Aorta (tissue), 5 donors: Measurements from ENCODE around the gene FITM2. TPM values are rescaled to one million over a fixed set of nuclear protein-coding genes. Genes with fewer than 3 reads are reported as not detected.
"Not testable (repeated sequence)": the region's sequence is repeated elsewhere in the genome, so short reads cannot be mapped to it uniquely, and the experiment has no call there.

Source experiments
- ATAC-seq: fragments of 200-7000 bp; cut with Tn5 transposase; one replicate; pipeline ENCODE4 v1.9.1; 2022; ENCODE audit warnings: moderate library complexity; ENCODE audit not compliant: low FRiP score
- DNase-seq, 2 donors: peaks; one replicate each; pipeline ENCODE4 v3.0.0-alpha.2; 2020
- H3K27ac ChIP-seq, 2 donors: one replicate each; pipeline ENCODE4 v1.5.1; 2013; ENCODE audit warnings: low read length in 2 of 2, mild to moderate bottlenecking in 2 of 2, moderate library complexity in 2 of 2, control low read depth in 1 of 2, inconsistent platforms in 1 of 2, low read depth in 1 of 2
- H3K27me3 ChIP-seq, 2 donors: one replicate each; pipeline ENCODE4 v1.6.1; 2013; ENCODE audit warnings: control low read depth in 1 of 2, low read length in 1 of 2, mild to moderate bottlenecking in 1 of 2, moderate library complexity in 1 of 2; ENCODE audit not compliant: insufficient read depth in 2 of 2, control insufficient read depth in 1 of 2
- H3K36me3 ChIP-seq, 2 donors: one replicate each; pipeline ENCODE4 v1.6.1; 2013; ENCODE audit warnings: control low read depth in 1 of 2, low read length in 1 of 2, mild to moderate bottlenecking in 1 of 2; ENCODE audit not compliant: insufficient read depth in 2 of 2, control insufficient read depth in 1 of 2
- H3K4me1 ChIP-seq, 2 donors: one replicate each; pipeline ENCODE4 v1.6.1; 2013; ENCODE audit warnings: low read length in 2 of 2, control low read depth in 1 of 2, mild to moderate bottlenecking in 1 of 2, moderate library complexity in 1 of 2; ENCODE audit not compliant: insufficient read depth in 2 of 2, control insufficient read depth in 1 of 2
- H3K4me3 ChIP-seq, 2 donors: one replicate each; pipeline ENCODE4 v1.5.1; 2013; ENCODE audit warnings: low read length in 2 of 2, control low read depth in 1 of 2, mild to moderate bottlenecking in 1 of 2
- H3K9me3 ChIP-seq: one replicate; pipeline ENCODE4 v1.6.1; 2013; ENCODE audit warnings: mild to moderate bottlenecking, low read length; ENCODE audit not compliant: control insufficient read depth
- whole genome bisulfite sequencing, 2 donors: extraction: QIAGEN DNeasy Blood & Tissue Kit; methylation state at CpG; one replicate each; pipeline ENCODE4 v1.1.7; 2013; 5-methylcytosine and 5-hydroxymethylcytosine counted together
- intact Hi-C, 2 donors: fragments of 100-400 bp; cut with DNase I; formaldehyde crosslinking; loops; one replicate each; pipeline versions ENCODE4 v1.14.2 to v1.15.0; 2022
- polyA plus RNA-seq, 2 donors: library from polyadenylated mRNA; stranded (reverse); fragments of 200-250 nt; gene quantifications; one replicate each; pipeline ENCODE4 v1.2.3, GENCODE V29; 2013
- total RNA-seq, 2 donors: library from RNA; stranded (reverse); fragmentation: NEBNext Ultra II Directional; extraction: Animal tissue kit (Norgen Biotek cat#: 25700); gene quantifications; one replicate each; pipeline ENCODE4 v1.2.1, GENCODE V29; 2021
- donor health status: healthy with polysubstance abuse.
- donor health status: Bipolar disorder and iron deficiency.
- donor health status: DM: no; HTN: no; CAD: no.
- donor health status: DM: no; HTN: no; CAD: no.
- donor health status: DM: yes; HTN: yes; CAD: no.

The FITM2 gene
- total and polyA plus RNA-seq, 4 donors, result 2.9 to 6.6 (median 5.1) TPM

DNA sequence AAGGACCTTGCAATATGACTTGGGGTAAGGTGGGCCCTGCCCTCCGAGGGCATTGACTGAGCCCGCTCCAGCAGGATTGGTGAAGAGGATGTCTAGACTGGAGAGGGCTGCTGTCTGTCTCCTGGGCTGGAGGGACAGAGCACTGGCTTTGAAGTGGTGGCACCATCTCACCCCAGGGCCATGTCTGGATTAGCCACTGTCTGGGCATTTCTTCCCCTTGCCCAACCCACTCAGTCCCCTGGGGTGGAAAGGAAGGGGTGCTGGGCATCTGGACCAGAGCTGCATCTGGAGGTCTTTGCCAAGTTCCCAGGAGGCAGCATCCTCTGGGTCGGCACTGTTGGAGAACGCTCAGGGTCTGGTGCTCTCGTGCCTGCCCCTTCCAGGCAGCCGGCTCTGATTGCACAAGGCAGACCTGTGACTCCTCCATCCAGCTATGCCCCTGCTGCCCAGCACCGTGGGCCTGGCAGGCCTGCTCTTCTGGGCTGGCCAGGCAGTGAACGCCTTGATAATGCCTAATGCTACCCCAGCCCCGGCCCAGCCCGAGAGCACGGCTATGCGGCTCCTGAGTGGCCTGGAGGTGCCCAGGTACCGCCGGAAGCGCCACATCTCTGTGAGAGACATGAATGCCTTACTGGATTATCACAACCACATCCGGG is 25.9 kb upstream of the FITM2 start, which contains the start of gene R3HDML:
R3HDML (plus strand) TSS at position 319 of the 656 bp plus-strand sequence; CDS start at position 434, 115 bp downstream.
- Histone ChIP-seq H3K27me3 (no peaks in the 10 kb centered on the region), H3K4me1 (no peaks in the 10 kb centered on the region), H3K4me3 (no peak within 1 kb of the TSS), H3K9me3 (no peaks in the 10 kb centered on the region), H3K36me3 (no peaks in the 10 kb centered on the region), H3K27ac (no peak within 1 kb of the TSS)
- WGBS, 2 donors, result 75 to 79% methylated on average over 16 of the region's 16 CpGs
- no peak for ATAC-seq
- no peak for DNase-seq
- intact Hi-C loops, result no loop called here

- DNase-seq, result no peak
- Histone ChIP-seq H3K27me3 (no peaks in the 10 kb centered on the region), H3K27ac (no peak overlapping the region), H3K9me3 (no peaks in the 10 kb centered on the region), H3K4me3 (no peak overlapping the region), H3K4me1 (no peaks in the 10 kb centered on the region), H3K36me3 (no peaks in the 10 kb centered on the region)
- no peak for ATAC-seq
- intact Hi-C loops, result no loop called here
- 69 to 71% methylated on average over 11 to 15 of the region's 15 CpGs for WGBS, 2 donors
Measured at GRCh38 chr20:44336086-44336485, 25.1 kb upstream of the FITM2 start.

GRCh38 chr20:44335675-44336074 is 24.7 kb upstream of the FITM2 start:
- no peaks in the 10 kb centered on the region for H3K4me1 ChIP-seq
- intact Hi-C loops, result no loop called here
- H3K4me3 ChIP-seq, result no peak overlapping the region
- 88 to 93% methylated on average over 2 of the region's 2 CpGs for WGBS, 2 donors
- H3K27me3 ChIP-seq, result no peaks in the 10 kb centered on the region
- ATAC-seq (no peak), DNase-seq (no peak)
- H3K27ac ChIP-seq, result no peak overlapping the region
- no peaks in the 10 kb centered on the region for H3K36me3 ChIP-seq
- no peaks in the 10 kb centered on the region for H3K9me3 ChIP-seq

GRCh38 chr20:44334709-44335108 is 23.7 kb upstream of the FITM2 start:
- Histone ChIP-seq H3K9me3 (no peaks in the 10 kb centered on the region), H3K36me3 (no peaks in the 10 kb centered on the region), H3K4me3 (no peak overlapping the region), H3K27ac (no peak overlapping the region), H3K27me3 (no peaks in the 10 kb centered on the region), H3K4me1 (no peaks in the 10 kb centered on the region)
- WGBS, 2 donors, result 57 to 72% methylated on average over 4 of the region's 4 CpGs
- DNase-seq (no peak), ATAC-seq (no peak)
- intact Hi-C loops, result no loop called here

DNA sequence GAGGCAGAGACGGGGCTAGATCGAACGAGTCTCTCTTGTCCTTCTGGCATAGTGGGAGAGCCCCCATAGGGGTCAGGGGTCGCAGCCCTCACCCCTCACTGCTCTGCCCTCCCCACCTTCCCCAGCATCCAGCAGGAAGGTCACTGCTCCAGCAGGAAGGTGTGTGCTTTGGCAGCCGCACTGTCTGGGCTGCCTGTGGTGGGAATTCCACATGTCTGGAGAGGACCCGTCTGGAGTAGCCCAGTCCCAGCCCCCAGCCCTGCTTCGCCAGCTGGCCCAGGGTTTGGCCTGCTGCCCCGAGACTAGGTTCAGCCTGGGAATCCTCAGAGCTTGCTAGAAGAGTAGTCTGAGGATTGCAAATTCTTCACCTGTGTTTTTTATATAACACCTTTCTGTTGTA is 23.3 kb upstream of the FITM2 start:
- Histone ChIP-seq H3K4me3 (no peak overlapping the region), H3K4me1 (no peaks in the 10 kb centered on the region), H3K9me3 (no peaks in the 10 kb centered on the region), H3K27me3 (no peaks in the 10 kb centered on the region), H3K27ac (no peak overlapping the region), H3K36me3 (no peaks in the 10 kb centered on the region)
- 13% methylated on average over 8 of the region's 8 CpGs for WGBS, 2 donors
- no peak for DNase-seq
- intact Hi-C loops, result no loop called here
- ATAC-seq, result no peak

GRCh38 chr20:44331201-44331600 is 20.2 kb upstream of the FITM2 start:
- H3K4me3 ChIP-seq, result no peak overlapping the region
- no peaks in the 10 kb centered on the region for H3K27me3 ChIP-seq
- no peaks in the 10 kb centered on the region for H3K9me3 ChIP-seq
- H3K27ac ChIP-seq, result no peak overlapping the region
- intact Hi-C loops, result no loop called here
- no peaks in the 10 kb centered on the region for H3K36me3 ChIP-seq
- ATAC-seq, result no peak
- DNase-seq, result no peak
- WGBS, 2 donors, result 91 to 92% methylated on average over 2 of the region's 2 CpGs
- no peaks in the 10 kb centered on the region for H3K4me1 ChIP-seq

DNA sequence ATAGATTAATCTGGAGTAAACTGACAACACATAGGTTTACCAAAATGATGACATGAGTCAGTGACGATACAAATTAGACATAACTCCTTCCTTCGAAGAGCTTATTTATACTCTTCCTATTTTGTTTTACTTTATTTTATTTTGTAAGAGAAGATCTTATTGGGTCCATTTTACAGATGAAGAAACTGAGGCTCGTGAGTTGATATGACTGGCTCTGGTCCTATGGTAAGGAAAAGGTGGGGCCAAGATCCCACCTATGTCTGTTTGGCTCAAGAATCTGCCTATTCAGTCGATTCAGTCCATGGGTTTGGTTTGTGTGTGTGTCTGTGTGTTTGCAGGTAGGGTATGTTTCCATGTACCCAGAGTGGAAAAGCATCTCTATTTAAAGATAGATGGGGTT is 17.4 kb upstream of the FITM2 start:
- no peak for ATAC-seq
- DNase-seq, result no peak
- no peaks in the 10 kb centered on the region for H3K9me3 ChIP-seq
- H3K4me3 ChIP-seq, result no peak overlapping the region
- no peaks in the 10 kb centered on the region for H3K27me3 ChIP-seq
- H3K36me3 ChIP-seq, result no peaks in the 10 kb centered on the region
- intact Hi-C loops, result no loop called here
- WGBS, 2 donors, result 79 to 91% methylated on average over 4 of the region's 4 CpGs
- no peak overlapping the region for H3K27ac ChIP-seq
- no peaks in the 10 kb centered on the region for H3K4me1 ChIP-seq

DNA sequence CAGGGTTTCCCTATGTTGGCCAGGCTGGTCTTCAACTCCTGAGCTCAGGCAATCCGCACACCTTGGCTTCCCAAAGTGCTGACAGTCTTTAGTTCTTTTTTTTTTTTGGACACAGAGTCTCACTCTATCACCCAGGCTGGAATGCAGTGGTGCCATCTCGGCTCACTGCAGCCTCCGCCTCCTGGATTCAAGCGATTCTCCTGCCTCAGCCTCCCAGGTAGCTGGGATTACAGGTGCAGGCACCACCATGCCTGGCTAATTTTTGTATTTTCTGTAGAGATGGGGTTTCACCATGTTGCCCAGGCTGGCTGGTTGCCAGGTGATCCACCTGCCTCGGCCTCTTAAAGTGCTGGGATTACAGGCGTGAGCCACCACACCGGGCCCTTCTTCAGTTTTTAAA is 16.7 kb upstream of the FITM2 start:
- WGBS, 2 donors, result 93 to 94% methylated on average over 7 of the region's 7 CpGs
- H3K9me3 ChIP-seq, H3K36me3 ChIP-seq, DNase-seq, H3K27me3 ChIP-seq, intact Hi-C loops, H3K27ac ChIP-seq, H3K4me1 ChIP-seq, ATAC-seq, H3K4me3 ChIP-seq: not testable (repeated sequence)

DNA sequence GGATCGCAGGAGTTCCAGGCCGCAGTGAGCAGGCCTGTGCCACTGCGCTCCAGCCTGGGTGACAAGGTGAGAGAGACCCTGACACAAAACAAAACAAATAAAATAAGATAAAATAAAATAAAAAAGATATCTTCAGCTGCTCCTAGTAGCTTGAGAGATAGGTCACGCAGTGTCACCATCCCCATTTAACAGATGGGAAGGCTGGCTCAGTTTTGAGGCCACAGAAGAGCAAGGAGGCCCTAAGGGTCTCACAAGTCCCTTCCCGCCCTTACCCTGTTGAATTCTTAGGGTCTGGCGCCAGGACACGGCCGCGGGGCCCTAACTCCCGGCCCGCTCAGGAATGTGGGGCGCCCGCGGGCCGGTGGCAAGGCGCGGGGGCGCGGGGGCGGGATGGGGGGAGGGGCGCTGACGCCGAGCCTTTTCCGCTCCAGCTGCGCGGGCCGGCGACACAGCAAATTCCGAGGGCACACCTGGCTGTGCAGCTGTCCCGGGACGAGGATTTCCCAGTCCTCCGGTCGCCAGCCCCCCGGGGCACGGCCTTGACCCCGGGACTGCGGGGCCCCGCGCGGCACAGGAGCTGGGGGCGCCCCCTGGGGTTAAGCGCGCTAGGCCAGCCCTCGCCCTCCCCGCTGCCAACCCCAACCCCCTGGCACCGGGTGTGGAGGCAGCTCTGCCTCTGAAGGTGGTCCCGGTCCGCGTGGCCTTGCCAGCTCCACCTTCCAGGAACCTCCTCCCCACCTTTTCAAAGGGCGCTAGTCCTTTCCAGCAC is 15.6 kb upstream of the FITM2 start:
- DNase-seq (no peak), ATAC-seq (no peak)
- intact Hi-C loops, result no loop called here
- Histone ChIP-seq H3K27me3 (no peaks in the 10 kb centered on the region), H3K4me1 (no peaks in the 10 kb centered on the region), H3K9me3 (no peaks in the 10 kb centered on the region), H3K4me3 (peak overlapping the region in 1 of 2 donors; percentile 21), H3K27ac (no peak overlapping the region), H3K36me3 (no peaks in the 10 kb centered on the region)
- WGBS, 2 donors, result 11 to 18% methylated on average over 29 to 50 of the region's 50 CpGs
